ENCODE data around the gene TMEM98.
"Not testable (repeated sequence)": the region's sequence is repeated elsewhere in the genome, so short reads cannot be mapped to it uniquely, and the experiment has no call there.

Gene TMEM98

DNA sequence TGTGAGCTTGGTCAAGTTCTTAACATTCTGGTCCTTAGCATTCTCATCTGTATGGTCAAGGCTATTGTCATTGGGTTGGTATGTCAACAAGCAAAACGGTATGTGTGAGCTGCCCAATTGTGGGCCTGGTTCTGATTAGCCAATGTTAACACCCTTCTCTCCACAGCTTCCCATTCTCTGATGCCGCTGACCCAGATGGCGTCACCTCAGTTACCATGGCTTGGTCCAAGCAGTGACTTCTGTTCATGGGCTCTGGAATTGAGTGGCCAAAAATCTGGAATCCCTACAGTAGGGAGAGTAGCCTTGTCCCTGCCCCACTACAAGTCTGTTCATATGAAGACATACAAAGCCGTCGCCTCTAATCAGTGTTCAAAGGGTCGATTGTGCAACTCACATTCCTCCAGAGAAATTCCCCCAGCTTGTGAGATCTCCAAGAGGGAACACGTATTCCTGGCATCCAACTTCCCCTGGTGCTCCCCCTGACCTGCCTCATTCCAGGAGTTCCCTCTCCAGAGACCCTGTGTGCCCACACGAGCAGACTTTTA lies 15.8 kb downstream of the TMEM98 start:
- no peak overlapping the region for H3K4me3 ChIP-seq (ENCODE audit: low read depth, low read length)
- TF ChIP-seq, protein P1, sequence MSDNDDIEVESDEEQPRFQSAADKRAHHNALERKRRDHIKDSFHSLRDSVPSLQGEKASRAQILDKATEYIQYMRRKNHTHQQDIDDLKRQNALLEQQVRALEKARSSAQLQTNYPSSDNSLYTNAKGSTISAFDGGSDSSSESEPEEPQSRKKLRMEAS (IDR thresholded peaks at IDR 0.05; ENCODE audit: low read depth, low read length), result no peak
- no peak for TF ChIP-seq MYC (IDR thresholded peaks at IDR 0.05; ENCODE audit: low read depth, low read length)
- TF ChIP-seq, protein P2, sequence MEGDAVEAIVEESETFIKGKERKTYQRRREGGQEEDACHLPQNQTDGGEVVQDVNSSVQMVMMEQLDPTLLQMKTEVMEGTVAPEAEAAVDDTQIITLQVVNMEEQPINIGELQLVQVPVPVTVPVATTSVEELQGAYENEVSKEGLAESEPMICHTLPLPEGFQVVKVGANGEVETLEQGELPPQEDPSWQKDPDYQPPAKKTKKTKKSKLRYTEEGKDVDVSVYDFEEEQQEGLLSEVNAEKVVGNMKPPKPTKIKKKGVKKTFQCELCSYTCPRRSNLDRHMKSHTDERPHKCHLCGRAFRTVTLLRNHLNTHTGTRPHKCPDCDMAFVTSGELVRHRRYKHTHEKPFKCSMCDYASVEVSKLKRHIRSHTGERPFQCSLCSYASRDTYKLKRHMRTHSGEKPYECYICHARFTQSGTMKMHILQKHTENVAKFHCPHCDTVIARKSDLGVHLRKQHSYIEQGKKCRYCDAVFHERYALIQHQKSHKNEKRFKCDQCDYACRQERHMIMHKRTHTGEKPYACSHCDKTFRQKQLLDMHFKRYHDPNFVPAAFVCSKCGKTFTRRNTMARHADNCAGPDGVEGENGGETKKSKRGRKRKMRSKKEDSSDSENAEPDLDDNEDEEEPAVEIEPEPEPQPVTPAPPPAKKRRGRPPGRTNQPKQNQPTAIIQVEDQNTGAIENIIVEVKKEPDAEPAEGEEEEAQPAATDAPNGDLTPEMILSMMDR (IDR thresholded peaks at IDR 0.05; ENCODE audit: low read depth, low read length), result no peak
- TF ChIP-seq POLR2A (IDR thresholded peaks at IDR 0.05; ENCODE audit: extremely low read depth, insufficient read length), result no peak
- DNase-seq (ENCODE audit: low read depth), result no peak

DNA sequence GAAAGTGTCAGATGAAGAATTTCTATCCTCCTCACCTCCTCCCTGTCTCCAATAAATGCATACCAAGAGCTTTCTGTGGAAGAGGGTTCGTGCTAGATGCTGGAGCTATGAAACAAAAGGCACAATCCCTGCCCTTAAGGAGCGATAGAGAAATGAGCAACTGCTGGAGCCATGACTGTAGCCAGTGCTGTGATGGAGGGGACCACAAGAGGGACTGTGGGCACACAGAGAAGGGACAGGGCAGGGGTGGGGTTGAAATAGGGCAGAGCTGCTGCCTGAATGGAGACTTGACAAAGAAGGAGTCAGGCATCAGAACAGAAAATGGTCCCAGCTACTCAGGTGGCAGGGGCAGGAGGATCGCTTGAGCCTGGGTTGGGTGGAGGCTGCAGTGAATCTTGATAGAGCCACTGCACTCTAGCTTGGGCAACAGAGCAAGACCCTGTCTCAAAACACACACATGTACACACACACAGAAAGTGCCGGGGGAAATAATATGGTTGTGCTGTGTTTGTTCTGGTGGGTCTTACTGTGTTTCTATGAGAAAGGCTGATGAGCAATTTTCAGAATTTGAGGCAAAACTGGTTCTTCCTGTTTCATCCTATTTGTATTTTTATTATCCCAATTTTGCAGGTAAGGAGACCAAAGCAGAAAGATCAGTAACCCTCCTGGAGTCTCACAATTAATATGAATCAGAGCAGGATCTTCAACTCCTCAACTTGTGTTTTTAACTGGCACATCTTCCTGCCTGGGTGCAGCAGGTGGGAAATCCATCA lies 16.5 kb downstream of the TMEM98 start:
- no peak overlapping the region for H3K4me3 ChIP-seq (ENCODE audit: low read depth, low read length)
- no peak for DNase-seq (ENCODE audit: low read depth)
- TF ChIP-seq, protein P2 (IDR thresholded peaks at IDR 0.05; ENCODE audit: low read depth, low read length), result no peak
- no peak for TF ChIP-seq POLR2A (IDR thresholded peaks at IDR 0.05; ENCODE audit: extremely low read depth, insufficient read length)
- TF ChIP-seq MYC (IDR thresholded peaks at IDR 0.05; ENCODE audit: low read depth, low read length), result no peak
- TF ChIP-seq, protein P1 (IDR thresholded peaks at IDR 0.05; ENCODE audit: low read depth, low read length), result no peak

DNA sequence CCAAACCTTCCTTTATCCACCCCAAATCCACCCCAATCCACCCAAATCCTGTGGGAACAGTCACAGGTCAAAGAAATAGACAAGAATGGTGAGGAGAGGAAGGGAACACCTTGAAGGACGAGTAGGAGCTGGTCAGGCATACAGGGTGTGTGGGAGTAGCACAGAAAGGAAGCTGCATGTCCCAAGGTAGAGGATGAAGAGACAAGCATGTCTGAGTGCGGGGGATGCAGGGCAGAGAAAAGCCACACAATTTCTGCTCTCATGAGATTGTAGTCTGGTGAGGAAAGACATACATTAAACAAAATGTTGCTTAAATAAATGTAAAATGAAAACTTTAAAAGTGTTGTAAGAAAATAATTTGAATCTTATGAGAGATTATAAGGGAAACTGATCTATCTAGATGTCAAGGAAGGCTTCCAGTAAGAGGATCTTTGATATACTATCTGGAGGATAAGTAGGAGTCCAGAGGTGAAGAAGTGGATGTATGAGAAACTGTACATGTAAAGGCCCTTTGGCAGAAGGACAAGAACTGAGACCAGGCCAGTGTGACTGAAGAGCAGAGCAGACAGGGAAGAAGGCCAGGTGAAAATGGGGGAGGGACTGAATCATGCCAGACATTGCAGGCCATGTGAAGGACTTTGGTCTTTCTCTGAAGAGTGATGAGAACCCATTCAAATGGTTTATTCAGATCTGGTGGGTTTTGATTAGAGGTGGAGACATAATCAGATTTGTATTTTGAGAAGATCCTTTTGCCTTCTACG lies 18.6 kb downstream of the TMEM98 start:
- no peak overlapping the region for H3K4me3 ChIP-seq (ENCODE audit: low read depth, low read length)
- no peak for DNase-seq (ENCODE audit: low read depth)
- TF ChIP-seq POLR2A (IDR thresholded peaks at IDR 0.05; ENCODE audit: extremely low read depth, insufficient read length) (no peak), MYC (IDR thresholded peaks at IDR 0.05; ENCODE audit: low read depth, low read length) (no peak)
- TF ChIP-seq, protein P1 (IDR thresholded peaks at IDR 0.05; ENCODE audit: low read depth, low read length), result no peak
- TF ChIP-seq, protein P2 (IDR thresholded peaks at IDR 0.05; ENCODE audit: low read depth, low read length), result no peak

DNA sequence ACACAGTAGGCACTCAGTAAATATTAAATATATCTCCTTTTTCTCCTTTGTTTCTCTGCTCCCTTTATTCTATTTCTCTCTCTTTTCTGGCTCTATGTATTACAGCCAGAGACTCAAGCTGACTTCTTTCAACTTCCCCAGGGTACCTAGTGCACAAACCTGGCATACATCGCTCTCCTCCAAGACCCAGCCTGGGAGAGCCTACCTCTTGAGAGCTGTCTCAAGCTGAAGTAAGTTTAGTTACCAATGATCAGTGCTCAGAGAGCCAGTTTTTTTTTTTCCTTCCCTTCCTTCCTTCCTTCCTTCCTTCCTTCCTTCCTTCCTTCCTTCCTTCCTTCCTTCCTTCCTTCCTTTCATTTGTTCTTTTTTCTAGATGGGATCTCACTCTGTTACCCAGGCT lies 19.8 kb downstream of the TMEM98 start:
- no peak for DNase-seq (ENCODE audit: low read depth)
- TF ChIP-seq, protein P1 (IDR thresholded peaks at IDR 0.05; ENCODE audit: low read depth, low read length), result no peak
- no peak for TF ChIP-seq MYC (IDR thresholded peaks at IDR 0.05; ENCODE audit: low read depth, low read length)
- TF ChIP-seq POLR2A (IDR thresholded peaks at IDR 0.05; ENCODE audit: extremely low read depth, insufficient read length), result no peak
- TF ChIP-seq, protein P2 (IDR thresholded peaks at IDR 0.05; ENCODE audit: low read depth, low read length), result no peak
- H3K4me3 ChIP-seq (ENCODE audit: low read depth, low read length), result no peak overlapping the region

DNA sequence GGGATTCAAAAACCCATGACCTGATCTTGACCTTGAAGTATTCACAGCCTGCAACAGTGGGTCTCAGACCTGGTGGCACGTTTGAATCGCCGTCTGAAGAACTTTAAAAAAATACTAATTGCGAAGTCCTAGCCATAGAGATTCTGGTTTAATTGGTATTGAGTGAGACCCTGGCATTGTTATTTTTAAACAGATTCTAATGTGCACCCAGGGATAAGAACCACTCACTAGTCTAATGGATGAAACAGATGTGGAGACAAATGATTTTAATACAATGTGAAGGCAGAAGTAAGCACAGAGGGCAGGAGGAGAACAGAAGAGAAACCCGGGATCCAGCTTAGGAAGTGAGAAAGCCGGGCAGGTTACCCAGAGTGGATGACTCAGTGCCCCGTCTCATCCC lies 21.2 kb downstream of the TMEM98 start:
- no peak for TF ChIP-seq MYC (IDR thresholded peaks at IDR 0.05; ENCODE audit: low read depth, low read length)
- TF ChIP-seq, protein P1 (IDR thresholded peaks at IDR 0.05; ENCODE audit: low read depth, low read length), result no peak
- DNase-seq (ENCODE audit: low read depth), result no peak
- H3K4me3 ChIP-seq (ENCODE audit: low read depth, low read length), result no peak overlapping the region

DNA sequence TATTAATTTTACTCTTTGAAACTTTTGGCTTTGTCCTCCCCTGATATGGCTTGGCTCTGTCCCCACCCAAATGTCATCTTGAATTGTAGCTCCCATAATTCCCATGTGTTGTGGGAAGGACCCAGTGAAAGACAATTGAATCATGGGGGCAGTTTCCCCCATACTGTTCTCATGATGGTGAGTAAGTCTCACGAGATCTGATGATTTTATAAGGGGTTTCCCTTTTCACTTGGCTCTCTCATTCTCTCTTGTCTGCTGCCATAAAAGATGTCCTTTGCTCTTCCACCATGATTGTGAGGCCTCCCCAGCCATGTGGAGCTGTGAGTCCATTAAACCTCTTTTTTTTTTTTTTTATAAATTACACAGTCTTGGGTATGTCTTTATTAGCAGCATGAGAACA lies 24.5 kb downstream of the TMEM98 start:
- not testable (repeated sequence) for DNase-seq (ENCODE audit: low read depth); H3K4me3 ChIP-seq (ENCODE audit: low read depth, low read length)
